H9 (cell line): ENCODE measurements around the gene FUCA1. TPM values are rescaled to one million over a fixed set of nuclear protein-coding genes. Genes with fewer than 3 reads are reported as not detected.

Source experiments
- DNase-seq: peaks from one replicate; pipeline ENCODE4 v3.0.0-alpha.2; 2017
- H2AFZ ChIP-seq: one replicate; pipeline ENCODE4 v1.6.1; 2013; ENCODE audit warnings: mild to moderate bottlenecking, low read length, control low read depth, moderate library complexity
- H2AK5ac ChIP-seq: 2 replicates; pipeline ENCODE4 v1.6.1; 2013; ENCODE audit warnings: low read length, control low read depth, mixed read lengths; ENCODE audit not compliant: insufficient read length
- H2BK120ac ChIP-seq: one replicate; pipeline ENCODE4 v1.6.1; 2013; ENCODE audit warnings: low read depth, mild to moderate bottlenecking, low read length, control low read depth, inconsistent platforms; ENCODE audit not compliant: poor library complexity, severe bottlenecking
- H2BK12ac ChIP-seq: 2 replicates; pipeline ENCODE4 v1.6.1; 2013; ENCODE audit warnings: low read length, control low read depth, mixed read lengths, low read depth; ENCODE audit not compliant: insufficient read length
- H2BK15ac ChIP-seq: 2 replicates; pipeline ENCODE4 v1.6.1; 2013; ENCODE audit warnings: low read depth, low read length, control low read depth
- H2BK20ac ChIP-seq: one replicate; pipeline ENCODE4 v1.6.1; 2013; ENCODE audit warnings: low read depth, mild to moderate bottlenecking, low read length, control low read depth, inconsistent platforms; ENCODE audit not compliant: poor library complexity, severe bottlenecking
- H2BK5ac ChIP-seq: 2 replicates; pipeline ENCODE4 v1.6.1; 2013; ENCODE audit warnings: low read length, control low read depth, mixed read lengths; ENCODE audit not compliant: insufficient read length
- H3K14ac ChIP-seq: 2 replicates; pipeline ENCODE4 v1.6.1; 2013; ENCODE audit warnings: low read length, control low read depth; ENCODE audit not compliant: insufficient read depth
- H3K18ac ChIP-seq: 2 replicates; pipeline ENCODE4 v1.6.1; 2013; ENCODE audit warnings: low read depth, mild to moderate bottlenecking, mixed read lengths, low read length, control low read depth; ENCODE audit not compliant: insufficient read length
- H3K23ac ChIP-seq: 2 replicates; pipeline ENCODE4 v1.6.1; 2013; ENCODE audit warnings: low read length, control low read depth, mixed read lengths, low read depth; ENCODE audit not compliant: insufficient read length
- H3K23me2 ChIP-seq: 2 replicates; pipeline ENCODE4 v1.6.1; 2013; ENCODE audit warnings: low read depth, mild to moderate bottlenecking, mixed read lengths, low read length, control low read depth; ENCODE audit not compliant: insufficient read length, poor library complexity, severe bottlenecking
- H3K27ac ChIP-seq: 2 replicates; pipeline ENCODE4 v1.5.1; 2013; ENCODE audit warnings: low read length, control low read depth, mixed read lengths, low read depth; ENCODE audit not compliant: insufficient read length
- H3K27me3 ChIP-seq: 2 replicates; pipeline ENCODE4 v1.6.1; 2013; ENCODE audit warnings: low read length, control low read depth, inconsistent platforms; ENCODE audit not compliant: insufficient read depth
- H3K4ac ChIP-seq: 2 replicates; pipeline ENCODE4 v1.6.1; 2013; ENCODE audit warnings: low read depth, mild to moderate bottlenecking, control low read depth, inconsistent platforms, low read length, moderate library complexity
- H3K4me1 ChIP-seq: 2 replicates; pipeline ENCODE4 v1.6.1; 2013; ENCODE audit warnings: low read length, control low read depth, inconsistent platforms; ENCODE audit not compliant: insufficient read depth
- H3K4me2 ChIP-seq: 2 replicates; pipeline ENCODE4 v1.6.1; 2013; ENCODE audit warnings: low read length, control low read depth, mixed read lengths; ENCODE audit not compliant: insufficient read length, insufficient read depth
- H3K56ac ChIP-seq: 2 replicates; pipeline ENCODE4 v1.6.1; 2013; ENCODE audit warnings: low read depth, mild to moderate bottlenecking, mixed read lengths, low read length, control low read depth; ENCODE audit not compliant: insufficient read length
- H3K79me1 ChIP-seq: 2 replicates; pipeline ENCODE4 v1.6.1; 2013; ENCODE audit warnings: low read depth, mild to moderate bottlenecking, moderate library complexity, low read length, control low read depth, inconsistent platforms; ENCODE audit not compliant: insufficient read depth, poor library complexity, severe bottlenecking
- H3K79me2 ChIP-seq: 2 replicates; pipeline ENCODE4 v1.6.1; 2013; ENCODE audit warnings: low read length, control low read depth, inconsistent platforms; ENCODE audit not compliant: insufficient read depth
- H3K9ac ChIP-seq: 2 replicates; pipeline ENCODE4 v1.6.1; 2013; ENCODE audit warnings: low read length, control low read depth, mixed read lengths; ENCODE audit not compliant: insufficient read length; ENCODE audit errors: extremely low read depth
- H3K9me3 ChIP-seq: one replicate; pipeline ENCODE4 v1.6.1; 2013; ENCODE audit warnings: low read depth, low read length, inconsistent platforms; ENCODE audit not compliant: control insufficient read depth
- H3T11ph ChIP-seq: one replicate; pipeline ENCODE4 v1.6.1; 2013; ENCODE audit warnings: mild to moderate bottlenecking, low read length, control low read depth, inconsistent platforms
- H4K20me1 ChIP-seq: one replicate; pipeline ENCODE4 v1.6.1; 2013; ENCODE audit not compliant: control insufficient read depth, insufficient read length, insufficient read depth
- H4K5ac ChIP-seq: 2 replicates; pipeline ENCODE4 v1.6.1; 2013; ENCODE audit warnings: low read depth, mild to moderate bottlenecking, mixed read lengths, low read length, control low read depth; ENCODE audit not compliant: insufficient read length
- H4K8ac ChIP-seq: replicated peaks from 2 replicates; pipeline ENCODE4 v1.6.1; 2013; ENCODE audit warnings: low read length, control low read depth, mixed read lengths, low read depth; ENCODE audit not compliant: insufficient read length
- H4K91ac ChIP-seq: 2 replicates; pipeline ENCODE4 v1.6.1; 2013; ENCODE audit warnings: low read depth, mild to moderate bottlenecking, moderate library complexity, mixed read lengths, low read length, control low read depth; ENCODE audit not compliant: insufficient read length
- H3K27ac Mint-ChIP-seq, 3 experiments: 2 replicates in 2 of 3; 3 replicates in 1 of 3; pipeline ENCODE4 v1.8.0; 2020 to 2021; ENCODE audit warnings: mixed read lengths in 3 of 3, mild to moderate bottlenecking in 1 of 3, moderate library complexity in 1 of 3
- H3K27me3 Mint-ChIP-seq: 2 replicates; pipeline ENCODE4 v1.8.0; 2021; ENCODE audit warnings: low read depth, mild to moderate bottlenecking, moderate library complexity, mixed read lengths
- H3K36me3 Mint-ChIP-seq, 3 experiments: 2 replicates in 2 of 3; 3 replicates in 1 of 3; pipeline ENCODE4 v1.8.0; 2020 to 2021; ENCODE audit warnings: low read depth in 3 of 3, mixed read lengths in 3 of 3; ENCODE audit not compliant: insufficient read depth in 1 of 3
- H3K4me1 Mint-ChIP-seq, 2 experiments: 2 replicates each; pipeline ENCODE4 v1.8.0; 2020; ENCODE audit warnings: mixed read lengths in 2 of 2
- H3K4me3 Mint-ChIP-seq, 2 experiments: 2 replicates in 1 of 2; 3 replicates in 1 of 2; pipeline ENCODE4 v1.8.0; 2020 to 2021; ENCODE audit warnings: mild to moderate bottlenecking in 2 of 2, mixed read lengths in 2 of 2, moderate library complexity in 1 of 2
- H3K9me3 Mint-ChIP-seq, 2 experiments: 2 replicates in 1 of 2; 3 replicates in 1 of 2; pipeline ENCODE4 v1.8.0; 2020; ENCODE audit warnings: mild to moderate bottlenecking in 2 of 2, mixed read lengths in 2 of 2, moderate library complexity in 1 of 2
- CTCF ChIP-seq: fragments of 200-600 bp; sonication (generic); conservative IDR thresholded peaks from 3 replicates; pipeline ENCODE4 v1.8.0; 2021; ENCODE audit warnings: antibody characterized with exemption, mild to moderate bottlenecking
- WGBS: extraction: QIAGEN DNeasy Blood & Tissue Kit; methylation state at CpG from one replicate; pipeline ENCODE4 v1.1.7; 2013; ENCODE audit warnings: missing lambda C conversion rate, low lambda C conversion rate, mixed read lengths; ENCODE audit not compliant: insufficient read length; ENCODE audit errors: extremely low coverage; 5-methylcytosine and 5-hydroxymethylcytosine counted together
- total RNA-seq: library from RNA; stranded (reverse); gene quantifications from 2 replicates; pipeline ENCODE4 v1.2.1, GENCODE V29; 2021

The FUCA1 gene
- total RNA-seq, 1 experiment from 2014 or later, result 9.1 TPM

GRCh38 chr1:23796466-23797271, 71.4 kb downstream of the FUCA1 start:
- H3T11ph ChIP-seq, result no peak overlapping the region
- H3K9ac ChIP-seq, result no peak overlapping the region
- no peaks in the 10 kb centered on the region for H4K20me1 ChIP-seq
- no peaks in the 10 kb centered on the region for H3K9me3 ChIP-seq
- no peaks in the 10 kb centered on the region for H3K27me3 ChIP-seq
- no peaks in the 10 kb centered on the region for H3K9me3 Mint-ChIP-seq
- H3K79me2 ChIP-seq, result peaks cover 6% of the 10 kb centered on the region; the same call in 1 of the 2 replicates
- H3K14ac ChIP-seq, result no peak overlapping the region; the same call in 1 of the 2 replicates
- H4K5ac ChIP-seq, result no peak overlapping the region
- peak; percentile 61 for DNase-seq
- no peak overlapping the region for H2BK15ac ChIP-seq
- H2BK12ac ChIP-seq, result no peak overlapping the region
- H3K4me1 ChIP-seq, result no peaks in the 10 kb centered on the region; the same call in 1 of the 2 replicates
- no peak overlapping the region for H2BK20ac ChIP-seq
- no peak overlapping the region for H3K18ac ChIP-seq
- H3K36me3 Mint-ChIP-seq, result peaks cover 4 to 47% (median 28%) of the 10 kb centered on the region in 3 experiments; a peak in 6 of 7 replicates
- no peak overlapping the region for H3K23ac ChIP-seq
- H3K4me1 Mint-ChIP-seq, result peaks cover 9 to 19% of the 10 kb centered on the region in 2 experiments
- H3K4me2 ChIP-seq, result no peak overlapping the region
- H2AFZ ChIP-seq, result no peak overlapping the region
- no peak overlapping the region for H4K8ac ChIP-seq
- no peak overlapping the region for H3K27ac ChIP-seq
- no peak overlapping the region; a peak in 1 of 5 replicates for H3K4me3 Mint-ChIP-seq
- no peak overlapping the region for H4K91ac ChIP-seq
- no peak overlapping the region for H3K4ac ChIP-seq
- no peak overlapping the region for H2BK5ac ChIP-seq
- H3K27me3 Mint-ChIP-seq, result peaks cover 3% of the 10 kb centered on the region
- TF ChIP-seq CTCF, result peak; percentile 52
- no peak overlapping the region for H2BK120ac ChIP-seq
- peaks cover 8% of the 10 kb centered on the region for H3K79me1 ChIP-seq
- peaks cover 18% of the 10 kb centered on the region for H3K23me2 ChIP-seq
- H3K56ac ChIP-seq, result no peak overlapping the region
- no CpG with 5 or more reads among the region's 17 CpGs for WGBS
- H2AK5ac ChIP-seq, result no peak overlapping the region
- no peak overlapping the region; a peak in 1 of 7 replicates for H3K27ac Mint-ChIP-seq
